ENCODE results near the gene AUNIP.

- TF ChIP-seq CTCF (IDR thresholded peaks at IDR 0.05) (no peak), MXI1 (IDR thresholded peaks at IDR 0.05; ENCODE audit: low read depth, low read length) (no peak), EP300 (IDR thresholded peaks at IDR 0.05; ENCODE audit: borderline replicate concordance in 1 of 2, low read depth in 1 of 2, low read length in 1 of 2) (no peak), TAF1 (IDR thresholded peaks at IDR 0.05; ENCODE audit: borderline replicate concordance, low read depth, low read length) (no peak), PBX3 (IDR thresholded peaks at IDR 0.05) (no peak), USF2 (IDR thresholded peaks at IDR 0.05; ENCODE audit: borderline replicate concordance, low read depth, low read length) (no peak), RAD21 (IDR thresholded peaks at IDR 0.05; ENCODE audit: low read length) (no peak), YY1 (IDR thresholded peaks at IDR 0.05; ENCODE audit: low read depth) (no peak)
Observed at GRCh38 chr1:25784575-25785051, 74.6 kb downstream of the AUNIP start.
